ENCODE data around the gene PLCB2. TPM values are rescaled to one million over a fixed set of nuclear protein-coding genes. Genes with fewer than 3 reads are reported as not detected.

Gene PLCB2
- total RNA-seq, 1 experiment from 2014 or later, result 1.7 TPM

DNA sequence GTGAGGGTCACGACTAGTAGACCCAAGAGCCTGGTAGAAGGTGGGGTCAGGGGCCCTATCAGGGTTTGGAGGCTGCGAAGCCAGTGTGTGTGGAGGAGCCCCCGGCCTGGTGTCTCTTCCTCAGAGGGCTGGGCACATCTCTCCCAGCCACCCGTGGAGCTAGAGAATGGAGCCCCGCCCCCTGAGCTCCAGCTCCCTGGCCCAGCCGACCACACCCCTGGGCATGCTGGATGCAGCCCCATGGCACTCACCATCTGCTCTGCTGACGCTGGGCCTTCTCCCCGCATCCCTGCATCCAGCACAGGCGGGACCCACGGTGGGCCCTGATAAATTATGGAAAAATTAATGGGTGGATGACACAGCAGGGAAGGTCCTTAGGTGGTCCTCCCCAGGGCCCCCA, 42.4 kb downstream of the PLCB2 start:
- TF ChIP-seq POLR2AphosphoS5 (IDR thresholded peaks at IDR 0.05; ENCODE audit: low read depth, low read length) (no peak), TCF7L2 (IDR thresholded peaks at IDR 0.05; ENCODE audit: low read depth, low read length) (no peak), SIN3A (IDR thresholded peaks at IDR 0.05; ENCODE audit: borderline replicate concordance, insufficient read depth, low read depth, low read length) (no peak), REST (IDR thresholded peaks at IDR 0.05; ENCODE audit: insufficient read depth in 1 of 2, low read depth in 2 of 2, low read length in 1 of 2) (no peak)
- TF ChIP-seq, protein P1, sequence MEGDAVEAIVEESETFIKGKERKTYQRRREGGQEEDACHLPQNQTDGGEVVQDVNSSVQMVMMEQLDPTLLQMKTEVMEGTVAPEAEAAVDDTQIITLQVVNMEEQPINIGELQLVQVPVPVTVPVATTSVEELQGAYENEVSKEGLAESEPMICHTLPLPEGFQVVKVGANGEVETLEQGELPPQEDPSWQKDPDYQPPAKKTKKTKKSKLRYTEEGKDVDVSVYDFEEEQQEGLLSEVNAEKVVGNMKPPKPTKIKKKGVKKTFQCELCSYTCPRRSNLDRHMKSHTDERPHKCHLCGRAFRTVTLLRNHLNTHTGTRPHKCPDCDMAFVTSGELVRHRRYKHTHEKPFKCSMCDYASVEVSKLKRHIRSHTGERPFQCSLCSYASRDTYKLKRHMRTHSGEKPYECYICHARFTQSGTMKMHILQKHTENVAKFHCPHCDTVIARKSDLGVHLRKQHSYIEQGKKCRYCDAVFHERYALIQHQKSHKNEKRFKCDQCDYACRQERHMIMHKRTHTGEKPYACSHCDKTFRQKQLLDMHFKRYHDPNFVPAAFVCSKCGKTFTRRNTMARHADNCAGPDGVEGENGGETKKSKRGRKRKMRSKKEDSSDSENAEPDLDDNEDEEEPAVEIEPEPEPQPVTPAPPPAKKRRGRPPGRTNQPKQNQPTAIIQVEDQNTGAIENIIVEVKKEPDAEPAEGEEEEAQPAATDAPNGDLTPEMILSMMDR (IDR thresholded peaks at IDR 0.05), result no peak
- ChIA-PET POLR2A (no interaction called here), CTCF (interaction anchor here (1.4 kb wide), 1 partner anchor 8 kb away, joined by 7 read pairs; no protein-coding TSS in a partner anchor)
- ATAC-seq, result no peak
- Histone ChIP-seq H3K4me3 (ENCODE audit: low read depth in 2 of 2, low read length in 2 of 2) (no peak overlapping the region), H3K27ac (ENCODE audit: low read length) (no peak overlapping the region), H3K9me3 (ENCODE audit: control insufficient read depth, insufficient read depth, low read depth, low read length) (no peaks in the 10 kb centered on the region), H3K4me1 (ENCODE audit: control insufficient read depth, insufficient read depth, low read length) (peaks cover 23% of the 10 kb centered on the region), H3K36me3 (ENCODE audit: control insufficient read depth, insufficient read depth, low read length) (no peaks in the 10 kb centered on the region), H3K27me3 (ENCODE audit: control insufficient read depth, insufficient read depth, low read length) (no peaks in the 10 kb centered on the region)
- intact Hi-C loops (cut with micrococcal nuclease; ENCODE audit: unreplicated experiment), result no loop called here
- in situ Hi-C loops (cut with HindIII; ENCODE audit: low pct_unique_long_range_greater_than_20kb, low sequenced_read_pairs), result no loop called here
- BruUV-seq (replicated peaks), result no TSS peak
- no peak for DNase-seq (ENCODE audit: low read depth, low spot score)

DNA sequence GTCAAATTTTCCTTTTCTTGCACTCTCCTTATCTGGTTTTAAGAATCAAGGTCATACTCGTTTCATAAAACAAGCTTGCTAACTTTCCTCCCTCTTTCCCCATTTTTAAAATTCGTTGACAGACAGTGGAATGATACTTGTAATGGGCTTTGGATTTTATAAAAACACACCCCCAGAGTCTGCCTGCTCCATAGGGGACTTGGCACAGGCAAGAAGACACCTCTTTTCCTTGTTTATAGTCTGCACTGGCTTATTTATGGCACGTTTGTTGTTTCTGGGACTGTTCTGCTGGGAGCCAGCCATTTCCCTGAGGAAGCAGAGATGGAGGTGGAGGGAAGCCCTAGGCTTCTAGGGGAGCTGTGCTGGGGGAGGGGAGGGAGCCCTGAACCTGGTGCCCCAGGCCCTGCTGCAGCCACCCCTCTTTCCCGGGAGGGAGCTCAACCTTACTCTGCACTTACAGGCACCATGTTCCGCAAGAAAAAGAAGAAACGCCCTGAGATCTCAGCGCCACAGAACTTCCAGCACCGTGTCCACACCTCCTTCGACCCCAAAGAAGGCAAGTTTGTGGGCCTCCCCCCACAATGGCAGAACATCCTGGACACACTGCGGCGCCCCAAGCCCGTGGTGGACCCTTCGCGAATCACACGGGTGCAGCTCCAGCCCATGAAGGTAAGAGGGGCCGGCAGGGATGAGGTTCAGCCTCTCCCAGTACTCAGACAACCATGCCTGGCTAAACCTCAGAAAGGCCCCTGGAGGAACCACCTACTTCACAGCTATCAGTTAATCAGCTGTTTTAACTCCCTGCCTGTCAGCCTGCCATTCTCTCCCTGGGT, 43.2 kb downstream of the PLCB2 start:
- CTCF ChIA-PET, result interaction anchor here (0.8 to 1.4 kb wide), 2 partner anchors 9 to 47 kb away, joined by 4 to 7 read pairs; no protein-coding TSS in a partner anchor
- Histone ChIP-seq H3K4me3 (ENCODE audit: low read depth in 2 of 2, low read length in 2 of 2) (no peak overlapping the region), H3K27ac (ENCODE audit: low read length) (no peak overlapping the region), H3K27me3 (ENCODE audit: control insufficient read depth, insufficient read depth, low read length) (no peaks in the 10 kb centered on the region), H3K36me3 (ENCODE audit: control insufficient read depth, insufficient read depth, low read length) (no peaks in the 10 kb centered on the region), H3K9me3 (ENCODE audit: control insufficient read depth, insufficient read depth, low read depth, low read length) (no peaks in the 10 kb centered on the region), H3K4me1 (ENCODE audit: control insufficient read depth, insufficient read depth, low read length) (peaks cover 23% of the 10 kb centered on the region)
- no peak for ATAC-seq
- in situ Hi-C loops (cut with HindIII; ENCODE audit: low pct_unique_long_range_greater_than_20kb, low sequenced_read_pairs), result loop anchor here (5.0 kb wide), 1 partner anchor 47 kb away; no protein-coding TSS in a partner anchor
- no peak for TF ChIP-seq REST (IDR thresholded peaks at IDR 0.05; ENCODE audit: insufficient read depth in 1 of 2, low read depth in 2 of 2, low read length in 1 of 2)
- no peak for TF ChIP-seq SIN3A (IDR thresholded peaks at IDR 0.05; ENCODE audit: borderline replicate concordance, insufficient read depth, low read depth, low read length)
- TF ChIP-seq POLR2AphosphoS5 (IDR thresholded peaks at IDR 0.05; ENCODE audit: low read depth, low read length), result no peak
- TF ChIP-seq, protein P1 (IDR thresholded peaks at IDR 0.05), result no peak
- no peak for TF ChIP-seq TCF7L2 (IDR thresholded peaks at IDR 0.05; ENCODE audit: low read depth, low read length)
- intact Hi-C loops (cut with micrococcal nuclease; ENCODE audit: unreplicated experiment), result no loop called here
- POLR2A ChIA-PET, result interaction anchor here (0.6 to 0.7 kb wide), 3 partner anchors 77 to 1251 kb away, joined by 3 to 6 read pairs (median 5); no protein-coding TSS in a partner anchor
- DNase-seq (ENCODE audit: low read depth, low spot score), result no peak
- BruUV-seq (replicated peaks), result no TSS peak

Measured in Panc1 (cell line).